ENCODE measurements around the gene RAMAC.
"Not testable (repeated sequence)": the region's sequence is repeated elsewhere in the genome, so short reads cannot be mapped to it uniquely, and the experiment has no call there.

The RAMAC gene

GRCh38 chr15:83014205-83014653 lies 28.2 kb downstream of the RAMAC start:
- no peak for DNase-seq (ENCODE audit: low read depth)

GRCh38 chr15:83015361-83015760 lies 29.4 kb downstream of the RAMAC start:
- DNase-seq (ENCODE audit: low read depth): no peak

- DNase-seq (ENCODE audit: low read depth): no peak
Observed at GRCh38 chr15:83016906-83017305, 30.9 kb downstream of the RAMAC start.

GRCh38 chr15:83018436-83018835 lies 32.4 kb downstream of the RAMAC start:
- DNase-seq (ENCODE audit: low read depth): no peak

GRCh38 chr15:83030021-83030420 lies 44.0 kb downstream of the RAMAC start:
- DNase-seq (ENCODE audit: low read depth): no peak

GRCh38 chr15:83031234-83031633 lies 45.2 kb downstream of the RAMAC start:
- DNase-seq (ENCODE audit: low read depth): not testable (repeated sequence)

GRCh38 chr15:83036253-83036652 lies 50.2 kb downstream of the RAMAC start:
- no peak for DNase-seq (ENCODE audit: low read depth)

- DNase-seq (ENCODE audit: low read depth): no peak
Observed at GRCh38 chr15:83039206-83039605, 53.2 kb downstream of the RAMAC start.

All from HS-5 (cell line).